H1 (cell line): ENCODE data around the gene ADAMTS3. TPM values are rescaled to one million over a fixed set of nuclear protein-coding genes. Genes with fewer than 3 reads are reported as not detected.

ENCODE experiments used
- CTCF ChIA-PET: fragments of 300-600 bp; sonication (Branson Sonifier 250); formaldehyde crosslinking; loops from one replicate; lab custom pipeline; 2021; ENCODE audit not compliant: partially characterized antibody; lab: Charles Lee
- POLR2A ChIA-PET: fragments of 300-600 bp; sonication (Branson Sonifier 250); formaldehyde crosslinking; loops from one replicate; lab custom pipeline; 2021; ENCODE audit warnings: inconsistent platforms; ENCODE audit not compliant: partially characterized antibody; lab: Charles Lee
- DNase-seq, 2 experiments: peaks; one replicate each; pipeline versions ENCODE4 v3.0.0 to v3.0.0-alpha.2; 2010 to 2022; ENCODE audit warnings: low spot score in 2 of 2, low read depth in 1 of 2, mixed read lengths in 1 of 2
- FAIRE-seq: peaks from 2 replicates; lab custom pipeline; 2011; peaks lifted over from hg19 to GRCh38; lab: Jason Lieb, UNC
- H2AFZ ChIP-seq: 2 replicates; pipeline ENCODE4 v1.8.1; 2012; ENCODE audit warnings: low read length, inconsistent platforms
- H2AK5ac ChIP-seq: 2 replicates; pipeline ENCODE4 v1.6.1; 2013; ENCODE audit warnings: low read depth, low read length
- H2BK120ac ChIP-seq: replicated peaks from 2 replicates; pipeline ENCODE3; 2013; ENCODE audit warnings: low read depth, low read length, inconsistent platforms
- H2BK12ac ChIP-seq: 2 replicates; pipeline ENCODE4 v1.6.1; 2013; ENCODE audit warnings: low read depth, low read length
- H2BK15ac ChIP-seq: 2 replicates; pipeline ENCODE4 v1.6.1; 2013; ENCODE audit warnings: low read length
- H2BK20ac ChIP-seq: 2 replicates; pipeline ENCODE4 v1.6.1; 2013; ENCODE audit warnings: low read length
- H2BK5ac ChIP-seq: 2 replicates; pipeline ENCODE4 v1.6.1; 2013; ENCODE audit warnings: low read depth, low read length
- H3K14ac ChIP-seq: 2 replicates; pipeline ENCODE4 v1.6.1; 2013; ENCODE audit warnings: inconsistent platforms; ENCODE audit not compliant: insufficient read length
- H3K18ac ChIP-seq: 2 replicates; pipeline ENCODE4 v1.6.1; 2013; ENCODE audit warnings: low read length; ENCODE audit errors: extremely low read depth
- H3K23ac ChIP-seq: 2 replicates; pipeline ENCODE4 v1.6.1; 2013; ENCODE audit warnings: inconsistent platforms; ENCODE audit not compliant: insufficient read length
- H3K23me2 ChIP-seq: 2 replicates; pipeline ENCODE4 v1.6.1; 2013; ENCODE audit warnings: low read depth, low read length
- H3K27ac ChIP-seq: 2 replicates; pipeline ENCODE4 v1.6.1; 2011; ENCODE audit warnings: low read depth, low read length, inconsistent platforms
- H3K27me3 ChIP-seq, 4 experiments: replicated peaks in 1 of 4; 1 replicate in 1 of 4; 2 replicates in 3 of 4; pipeline versions ENCODE4 v1.6.1 to v1.8.1; 2011 to 2013; ENCODE audit warnings: low read length in 3 of 4, mild to moderate bottlenecking in 3 of 4, inconsistent platforms in 2 of 4, mixed read lengths in 2 of 4, moderate library complexity in 1 of 4; ENCODE audit not compliant: control insufficient read depth in 3 of 4, insufficient read depth in 3 of 4; ENCODE audit errors: extremely low read depth in 1 of 4
- H3K36me3 ChIP-seq, 4 experiments: 2 replicates each; pipeline versions ENCODE4 v1.6.1 to v1.8.1; 2011 to 2013; ENCODE audit warnings: mild to moderate bottlenecking in 4 of 4, low read length in 3 of 4, moderate library complexity in 2 of 4, control low read depth in 1 of 4, inconsistent platforms in 1 of 4; ENCODE audit not compliant: insufficient read depth in 4 of 4, control insufficient read depth in 2 of 4
- H3K4ac ChIP-seq: replicated peaks from 2 replicates; pipeline ENCODE3; 2013; ENCODE audit warnings: low read length, low read depth, mixed read lengths, inconsistent platforms; ENCODE audit not compliant: insufficient read length
- H3K4me1 ChIP-seq, 4 experiments: replicated peaks in 1 of 4; 1 replicate in 1 of 4; 2 replicates in 3 of 4; pipeline versions ENCODE4 v1.6.1 to v1.8.1; 2011 to 2013; ENCODE audit warnings: low read length in 3 of 4, inconsistent platforms in 2 of 4, mixed read lengths in 1 of 4; ENCODE audit not compliant: insufficient read depth in 4 of 4, control insufficient read depth in 3 of 4
- H3K4me2 ChIP-seq, 2 experiments: 2 replicates each; pipeline versions ENCODE4 v1.6.1 to v1.8.1; 2011 to 2013; ENCODE audit warnings: low read depth in 2 of 2, low read length in 2 of 2, control low read depth in 1 of 2, inconsistent platforms in 1 of 2, mild to moderate bottlenecking in 1 of 2; ENCODE audit not compliant: insufficient read depth in 1 of 2
- H3K4me3 ChIP-seq, 4 experiments: fragments of 200-600, 300-600 bp in 1 of 4; sonication (generic), shearing (Covaris generic), sonication (Bioruptor Twin) in 1 of 4; 2 replicates each; pipeline versions ENCODE4 v1.5.1 to v1.8.1; 2011 to 2016; ENCODE audit warnings: low read length in 4 of 4, low read depth in 3 of 4, control low read depth in 2 of 4, inconsistent platforms in 2 of 4, mild to moderate bottlenecking in 2 of 4, mixed read lengths in 1 of 4, moderate library complexity in 1 of 4; ENCODE audit not compliant: insufficient read depth in 2 of 4; ENCODE audit errors: extremely low read depth in 1 of 4
- H3K56ac ChIP-seq: replicated peaks from 2 replicates; pipeline ENCODE3; 2013; ENCODE audit warnings: low read depth, mild to moderate bottlenecking, mixed read lengths, low read length, inconsistent platforms; ENCODE audit not compliant: insufficient read length
- H3K79me1 ChIP-seq: 2 replicates; pipeline ENCODE4 v1.6.1; 2013; ENCODE audit warnings: low read depth, low read length, control low read depth
- H3K79me2 ChIP-seq, 2 experiments: 2 replicates each; pipeline versions ENCODE4 v1.6.1 to v1.8.1; 2012 to 2013; ENCODE audit warnings: low read length in 2 of 2, mild to moderate bottlenecking in 2 of 2, inconsistent platforms in 1 of 2; ENCODE audit not compliant: insufficient read depth in 2 of 2, control insufficient read depth in 1 of 2
- H3K9ac ChIP-seq, 4 experiments: replicated peaks in 1 of 4; 1 replicate in 1 of 4; 2 replicates in 3 of 4; pipeline versions ENCODE4 v1.6.1 to v1.8.1; 2011 to 2013; ENCODE audit warnings: low read depth in 3 of 4, low read length in 3 of 4, control low read depth in 2 of 4, mild to moderate bottlenecking in 2 of 4, moderate library complexity in 2 of 4, inconsistent platforms in 1 of 4; ENCODE audit errors: extremely low read depth in 1 of 4
- H3K9me3 ChIP-seq, 2 experiments: 2 replicates each; pipeline versions ENCODE4 v1.6.1 to v1.8.1; 2012 to 2013; ENCODE audit warnings: mild to moderate bottlenecking in 2 of 2, moderate library complexity in 2 of 2, control low read depth in 1 of 2, inconsistent platforms in 1 of 2, low read depth in 1 of 2, low read length in 1 of 2, mixed read lengths in 1 of 2; ENCODE audit not compliant: insufficient read depth in 2 of 2
- H4K20me1 ChIP-seq, 2 experiments: replicated peaks in 1 of 2; 2 replicates each; pipeline versions ENCODE3 to v1.8.1; 2011 to 2013; ENCODE audit warnings: inconsistent platforms in 2 of 2, low read length in 2 of 2, mild to moderate bottlenecking in 1 of 2; ENCODE audit not compliant: insufficient read depth in 2 of 2, control insufficient read depth in 1 of 2
- H4K5ac ChIP-seq: 2 replicates; pipeline ENCODE4 v1.6.1; 2013; ENCODE audit warnings: low read length, low read depth, mixed read lengths, inconsistent platforms; ENCODE audit not compliant: insufficient read length
- H4K8ac ChIP-seq: 2 replicates; pipeline ENCODE4 v1.8.0; 2013; ENCODE audit warnings: mild to moderate bottlenecking, moderate library complexity, low read length, inconsistent platforms; ENCODE audit not compliant: insufficient read depth; ENCODE audit errors: extremely low read depth
- H4K91ac ChIP-seq: replicated peaks from 2 replicates; pipeline ENCODE3; 2013; ENCODE audit warnings: low read length, mixed read lengths, inconsistent platforms; ENCODE audit not compliant: insufficient read length
- BACH1 ChIP-seq: IDR thresholded peaks from 2 replicates; pipeline ENCODE4 v1.6.1; 2012; ENCODE audit warnings: low read length, improper control_type of control experiment
- KDM4A ChIP-seq: IDR thresholded peaks from one replicate; pipeline ENCODE4 v1.7.1; 2012; ENCODE audit warnings: low read depth, mild to moderate bottlenecking, moderate library complexity, low read length, inconsistent platforms; ENCODE audit not compliant: severe bottlenecking
- RNF2 ChIP-seq: fragments of 200-900, 300-1000 bp; sonication (generic); IDR thresholded peaks from 2 replicates; pipeline ENCODE4 v1.7.1; 2016; ENCODE audit warnings: borderline replicate concordance, low read depth, mild to moderate bottlenecking, antibody characterized with exemption, low read length; ENCODE audit not compliant: poor library complexity, severe bottlenecking; ENCODE audit errors: missing control alignments
- USF2 ChIP-seq: IDR thresholded peaks from 2 replicates; pipeline ENCODE4 v1.6.1; 2011; ENCODE audit warnings: low read length, improper control_type of control experiment
- WGBS, 2 experiments: shearing (Covaris generic) in 1 of 2; methylation state at CpG; one replicate each; pipeline versions ENCODE4 v1.1.6 to v1.1.7; 2013 to 2015; ENCODE audit warnings: low lambda C conversion rate in 2 of 2, mixed read lengths in 2 of 2, inconsistent platforms in 1 of 2, low coverage in 1 of 2, missing lambda C conversion rate in 1 of 2; ENCODE audit not compliant: insufficient replicate concordance in 2 of 2, insufficient coverage in 1 of 2, insufficient read length in 1 of 2; ENCODE audit errors: extremely low coverage in 1 of 2, missing lambda C conversion rate in 1 of 2; 5-methylcytosine and 5-hydroxymethylcytosine counted together
- polyA plus RNA-seq, 7 experiments: library from polyadenylated mRNA; depleted of rRNA in 3 of 7; stranded (reverse) in 5 of 7; unstranded in 2 of 7; fragments of >200 nt in 5 of 7; fragments of 200-250 nt in 2 of 7; gene quantifications; 1 replicate in 5 of 7; 2 replicates in 1 of 7; 4 replicates in 1 of 7; pipeline versions ENCODE4 v1.2.1 to v1.2.3, GENCODE V29; 2011 to 2013; ENCODE audit warnings: missing spikeins in 2 of 7, mixed read lengths in 2 of 7
- total RNA-seq: library from RNA; stranded (reverse); fragmentation: NEBNext Ultra II Directional; extraction: Animal tissue kit (Norgen Biotek cat#: 25700); gene quantifications from 2 replicates; pipeline ENCODE4 v1.2.1, GENCODE V29; 2021

ADAMTS3 gene
- total and polyA plus RNA-seq, 2 of the 8 experiments (the other 6 are each of a cell fraction or from before 2014, with no cell fraction given), result 1.3 to 3.4 TPM

GRCh38 chr4:72274251-72274650 lies 294.8 kb downstream of the ADAMTS3 start:
- no peaks in the 10 kb centered on the region for H3K27me3 ChIP-seq
- no peak overlapping the region for H3K9ac ChIP-seq
- H3K23ac ChIP-seq, result no peak overlapping the region
- H2BK5ac ChIP-seq, result no peak overlapping the region
- no peak overlapping the region for H3K4me2 ChIP-seq
- no peak for DNase-seq
- no peak overlapping the region for H3K27ac ChIP-seq
- no peak overlapping the region for H2BK20ac ChIP-seq
- H3K79me1 ChIP-seq, result no peaks in the 10 kb centered on the region
- no peaks in the 10 kb centered on the region for H3K79me2 ChIP-seq
- no peaks in the 10 kb centered on the region for H3K36me3 ChIP-seq
- 84% methylated on average over 3 of the region's 3 CpGs; no CpG with 5 or more reads in 1 of the 2 experiments for WGBS, 2 experiments
- no peak overlapping the region for H2BK12ac ChIP-seq
- H3K14ac ChIP-seq, result no peak overlapping the region
- H4K5ac ChIP-seq, result no peak overlapping the region
- no peak overlapping the region for H2BK15ac ChIP-seq
- FAIRE-seq, result no peak
- no peaks in the 10 kb centered on the region for H3K4me1 ChIP-seq
- H3K4me3 ChIP-seq, result no peak overlapping the region
- no peak overlapping the region for H3K4ac ChIP-seq
- H3K18ac ChIP-seq, result no peak overlapping the region
- H3K9me3 ChIP-seq, result peaks cover 2 to 4% of the 10 kb centered on the region in 2 experiments; a peak in 3 of 4 replicates
- no peaks in the 10 kb centered on the region for H3K23me2 ChIP-seq
- no peak overlapping the region for H4K8ac ChIP-seq
- H4K20me1 ChIP-seq, result no peaks in the 10 kb centered on the region
- no peak overlapping the region for H2AK5ac ChIP-seq
- no peak overlapping the region for H3K56ac ChIP-seq
- H2AFZ ChIP-seq, result no peak overlapping the region
- POLR2A ChIA-PET, result no interaction called here
- CTCF ChIA-PET, result no interaction called here
- H2BK120ac ChIP-seq, result no peak overlapping the region
- no peak overlapping the region for H4K91ac ChIP-seq
- TF ChIP-seq KDM4A (no peak), RNF2 (no peak), USF2 (no peak), BACH1 (no peak)
